ENCODE data around the gene ANKRD31. TPM values are rescaled to one million over a fixed set of nuclear protein-coding genes. Genes with fewer than 3 reads are reported as not detected.

ANKRD31 gene
- total and polyA plus RNA-seq, 12 donors, result 0.06 to 0.88 (median 0.42) TPM

- Histone ChIP-seq H3K36me3 (replicated peaks in 1 of 2) (no peaks in the 10 kb centered on the region), H3K27ac (no peak overlapping the region), H3K9me3 (replicated peaks in 1 of 3) (no peaks in the 10 kb centered on the region), H3K27me3 (no peaks in the 10 kb centered on the region), H3K4me1 (replicated peaks in 1 of 2) (peaks cover 0 to 6% of the 10 kb centered on the region in 2 donors), H3K4me3 (no peak overlapping the region)
- TF ChIP-seq POLR2A (IDR thresholded peaks at IDR 0.05), result no peak
- TF ChIP-seq, protein P1, sequence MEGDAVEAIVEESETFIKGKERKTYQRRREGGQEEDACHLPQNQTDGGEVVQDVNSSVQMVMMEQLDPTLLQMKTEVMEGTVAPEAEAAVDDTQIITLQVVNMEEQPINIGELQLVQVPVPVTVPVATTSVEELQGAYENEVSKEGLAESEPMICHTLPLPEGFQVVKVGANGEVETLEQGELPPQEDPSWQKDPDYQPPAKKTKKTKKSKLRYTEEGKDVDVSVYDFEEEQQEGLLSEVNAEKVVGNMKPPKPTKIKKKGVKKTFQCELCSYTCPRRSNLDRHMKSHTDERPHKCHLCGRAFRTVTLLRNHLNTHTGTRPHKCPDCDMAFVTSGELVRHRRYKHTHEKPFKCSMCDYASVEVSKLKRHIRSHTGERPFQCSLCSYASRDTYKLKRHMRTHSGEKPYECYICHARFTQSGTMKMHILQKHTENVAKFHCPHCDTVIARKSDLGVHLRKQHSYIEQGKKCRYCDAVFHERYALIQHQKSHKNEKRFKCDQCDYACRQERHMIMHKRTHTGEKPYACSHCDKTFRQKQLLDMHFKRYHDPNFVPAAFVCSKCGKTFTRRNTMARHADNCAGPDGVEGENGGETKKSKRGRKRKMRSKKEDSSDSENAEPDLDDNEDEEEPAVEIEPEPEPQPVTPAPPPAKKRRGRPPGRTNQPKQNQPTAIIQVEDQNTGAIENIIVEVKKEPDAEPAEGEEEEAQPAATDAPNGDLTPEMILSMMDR (IDR thresholded peaks at IDR 0.05), result no peak
- intact Hi-C loops (cut with DNase I), result loop anchor here in 1 of 2 donors (10.0 kb wide), 1 partner anchor 176 kb away; the partner anchor contains the start of gene ANKRD31
- WGBS, 4 donors, result 82 to 88% (median 85%) methylated on average over 3 of the region's 3 CpGs
- no peak for DNase-seq
These were observed 177.6 kb downstream of the ANKRD31 start for GRCh38 chr5:75058986-75059535.

DNA sequence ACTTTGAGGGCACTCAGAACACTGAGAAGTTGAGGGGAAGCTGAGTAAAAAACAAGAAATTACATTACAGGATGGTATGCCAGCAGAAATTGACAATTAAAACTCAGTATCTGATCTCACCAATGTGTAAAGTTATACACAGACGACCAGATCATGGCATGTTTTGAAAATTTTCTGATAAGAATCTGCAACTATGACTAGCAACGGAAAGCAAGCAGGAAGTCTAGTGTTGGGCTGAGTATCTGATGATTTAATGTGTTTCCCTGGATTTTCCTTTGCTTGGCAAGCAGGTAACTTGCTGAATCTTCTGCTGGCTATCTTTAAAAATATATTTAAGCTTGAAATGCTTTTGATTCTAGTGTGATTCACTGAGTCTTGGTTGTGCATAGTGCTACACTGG, 179.1 kb downstream of the ANKRD31 start:
- Histone ChIP-seq H3K36me3 (replicated peaks in 1 of 2) (no peaks in the 10 kb centered on the region), H3K27me3 (no peaks in the 10 kb centered on the region), H3K4me3 (no peak overlapping the region), H3K27ac (no peak overlapping the region), H3K4me1 (replicated peaks in 1 of 2) (peaks cover 0 to 7% of the 10 kb centered on the region in 2 donors), H3K9me3 (replicated peaks in 1 of 3) (no peaks in the 10 kb centered on the region)
- intact Hi-C loops (cut with DNase I), result loop anchor here in 1 of 2 donors (10.0 kb wide), 1 partner anchor 177 kb away; the partner anchor contains the start of gene ANKRD31
- TF ChIP-seq, protein P1 (IDR thresholded peaks at IDR 0.05), result no peak
- TF ChIP-seq POLR2A (IDR thresholded peaks at IDR 0.05), result no peak
- no peak for DNase-seq
- WGBS, 4 donors, result 32 to 43% (median 38%) methylated on average over 2 of the region's 2 CpGs

- H3K9me3 ChIP-seq (replicated peaks in 1 of 3), result no peaks in the 10 kb centered on the region
- WGBS, 4 donors, result 90 to 100% (median 98%) methylated on average over 1 of the region's 1 CpG
- H3K4me3 ChIP-seq, result no peak overlapping the region
- peaks cover 0 to 15% of the 10 kb centered on the region in 2 donors for H3K4me1 ChIP-seq (replicated peaks in 1 of 2)
- H3K27ac ChIP-seq, result no peak overlapping the region
- TF ChIP-seq, protein P1 (IDR thresholded peaks at IDR 0.05), result no peak
- TF ChIP-seq POLR2A (IDR thresholded peaks at IDR 0.05), result no peak
- no peaks in the 10 kb centered on the region for H3K36me3 ChIP-seq (replicated peaks in 1 of 2)
- intact Hi-C loops (cut with DNase I), result loop anchor here in 1 of 2 donors (10.0 kb wide), 1 partner anchor 179 kb away; the partner anchor contains the start of gene ANKRD31
- H3K27me3 ChIP-seq, result no peaks in the 10 kb centered on the region
- DNase-seq, result no peak
These were observed 180.9 kb downstream of the ANKRD31 start for GRCh38 chr5:75055727-75056144.

DNA sequence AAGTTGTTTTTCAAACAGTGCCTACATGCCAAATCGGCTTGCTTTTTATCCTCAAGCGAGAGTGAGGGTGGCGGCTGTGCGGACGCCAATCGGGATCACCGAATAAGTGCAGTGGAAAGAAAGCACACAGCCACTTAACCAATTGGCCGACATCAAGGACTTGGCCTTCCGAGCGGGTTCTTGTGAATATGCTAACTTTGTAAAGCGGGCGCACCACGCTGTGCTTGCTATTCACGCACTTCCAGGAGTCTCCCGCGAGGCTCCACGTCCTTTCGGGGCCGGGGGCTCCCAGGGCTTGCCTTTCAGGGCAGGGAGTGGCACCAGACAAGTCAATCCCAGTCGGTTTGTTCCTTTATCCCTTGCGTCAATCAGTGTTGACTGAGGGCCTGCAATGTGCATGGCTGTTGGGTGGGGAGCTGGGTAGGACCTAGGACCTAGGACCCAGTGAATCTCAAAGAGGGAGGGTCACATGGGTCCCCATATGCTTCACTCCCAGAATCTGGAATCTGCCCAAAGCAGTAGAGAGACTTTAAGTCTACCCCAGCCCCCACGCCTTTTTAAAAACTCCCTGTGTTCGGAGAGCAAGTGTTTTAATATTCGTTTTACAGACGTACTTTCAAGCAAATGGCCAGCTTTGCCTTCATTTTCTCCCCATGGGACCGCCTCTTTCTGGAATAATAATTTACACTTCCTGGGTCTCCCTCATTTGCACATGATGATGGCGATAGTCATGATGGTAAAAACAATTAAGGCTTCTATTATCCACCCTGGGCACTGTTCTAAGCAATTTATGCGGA, 182.3 kb downstream of the ANKRD31 start:
- peak overlapping the region; percentile 51 to 96 (median 91) for H3K27ac ChIP-seq
- H3K27me3 ChIP-seq, result no peaks in the 10 kb centered on the region
- no peak for TF ChIP-seq POLR2A (IDR thresholded peaks at IDR 0.05)
- TF ChIP-seq, protein P1 (IDR thresholded peaks at IDR 0.05), result no peak
- peaks cover 0 to 15% of the 10 kb centered on the region in 2 donors for H3K4me1 ChIP-seq (replicated peaks in 1 of 2)
- WGBS, 4 donors, result 24 to 33% (median 27%) methylated on average over 24 to 28 of the region's 28 CpGs
- H3K4me3 ChIP-seq, result peak overlapping the region; percentile 42 to 89 (median 71)
- DNase-seq, result peak; percentile 45 to 75 (median 63)
- intact Hi-C loops (cut with DNase I), result loop anchor here in 1 of 2 donors (10.0 kb wide), 1 partner anchor 180 kb away; the partner anchor contains the start of gene ANKRD31
- H3K9me3 ChIP-seq (replicated peaks in 1 of 3), result no peaks in the 10 kb centered on the region
- no peaks in the 10 kb centered on the region for H3K36me3 ChIP-seq (replicated peaks in 1 of 2)

Measured in adrenal gland (tissue), 12 donors.